NB4 (cell line): ENCODE measurements around the gene SKA3.
"Not testable (repeated sequence)": the region's sequence is repeated elsewhere in the genome, so short reads cannot be mapped to it uniquely, and the experiment has no call there.

Source experiments
- DNase-seq: peaks from one replicate; pipeline ENCODE4 v3.0.0; 2010; ENCODE audit warnings: low read depth
- H3K4me3 ChIP-seq: one replicate; pipeline ENCODE4 v1.5.1; 2011; ENCODE audit warnings: mild to moderate bottlenecking, low read depth, low read length, moderate library complexity
- MYC ChIP-seq: IDR thresholded peaks from 2 replicates; pipeline ENCODE4 v1.6.1; 2011; ENCODE audit warnings: low read depth, low read length
- POLR2A ChIP-seq: IDR thresholded peaks from 2 replicates; pipeline ENCODE4 v1.6.1; 2011; ENCODE audit warnings: mild to moderate bottlenecking; ENCODE audit not compliant: insufficient read length; ENCODE audit errors: extremely low read depth
- TF ChIP-seq, protein P1 (sequence below): IDR thresholded peaks from one replicate; pipeline ENCODE4 v1.5.1; 2012; ENCODE audit warnings: low read depth, low read length
- TF ChIP-seq, protein P2 (sequence below): IDR thresholded peaks from 2 replicates; pipeline ENCODE4 v1.6.1; 2011; ENCODE audit warnings: low read depth, low read length

Gene SKA3

DNA sequence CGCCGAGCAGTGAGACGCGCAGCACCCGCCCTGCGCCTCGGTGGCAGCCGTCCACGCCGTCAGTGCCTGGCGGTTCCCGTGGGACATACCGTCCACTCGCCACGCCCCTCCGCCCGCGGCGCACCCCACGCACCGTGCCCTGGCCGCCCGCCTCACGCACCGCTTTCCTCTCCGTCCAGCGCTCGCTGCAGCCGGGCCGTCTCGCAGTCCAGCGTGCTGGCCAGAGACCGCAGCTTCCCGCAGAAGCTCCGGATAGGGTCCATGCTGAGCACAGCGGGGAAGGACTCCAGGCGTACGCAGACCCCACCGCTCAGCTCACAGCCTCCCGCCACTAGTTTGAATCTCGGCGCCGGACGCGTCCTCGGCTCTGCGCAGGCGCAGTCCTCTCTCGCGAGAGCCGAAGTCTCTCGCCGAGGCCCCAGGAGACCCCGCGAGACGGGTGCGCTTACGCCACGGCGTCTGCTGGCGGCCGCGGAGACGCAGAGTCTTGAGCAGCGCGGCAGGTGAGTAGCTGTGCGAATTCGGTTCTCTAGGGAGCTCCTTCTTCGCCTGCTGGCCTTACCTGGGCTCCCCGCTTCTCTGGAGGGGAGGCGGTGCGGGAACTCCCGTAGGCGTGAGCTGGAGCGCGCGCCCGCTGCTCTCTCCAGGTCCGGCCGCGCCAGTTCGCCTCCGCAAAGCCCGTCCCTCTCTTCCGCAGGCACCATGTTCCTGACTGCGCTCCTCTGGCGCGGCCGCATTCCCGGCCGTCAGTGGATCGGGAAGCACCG, at the start of gene SKA3, which contains the start of gene MRPL57:
Gene SKA3 (minus strand): TSS at position 338 of the 767 bp plus-strand sequence. CDS start 75 bp downstream, at position 263.
Gene MRPL57 (plus strand): TSS at position 444 of the 767 bp plus-strand sequence. CDS start 259 bp downstream, at position 703.
- peak; percentile 96 for DNase-seq
- TF ChIP-seq MYC (peak; percentile 66; the same call in 1 of the 2 replicates), POLR2A (peak; percentile 98)
- TF ChIP-seq, protein P1, sequence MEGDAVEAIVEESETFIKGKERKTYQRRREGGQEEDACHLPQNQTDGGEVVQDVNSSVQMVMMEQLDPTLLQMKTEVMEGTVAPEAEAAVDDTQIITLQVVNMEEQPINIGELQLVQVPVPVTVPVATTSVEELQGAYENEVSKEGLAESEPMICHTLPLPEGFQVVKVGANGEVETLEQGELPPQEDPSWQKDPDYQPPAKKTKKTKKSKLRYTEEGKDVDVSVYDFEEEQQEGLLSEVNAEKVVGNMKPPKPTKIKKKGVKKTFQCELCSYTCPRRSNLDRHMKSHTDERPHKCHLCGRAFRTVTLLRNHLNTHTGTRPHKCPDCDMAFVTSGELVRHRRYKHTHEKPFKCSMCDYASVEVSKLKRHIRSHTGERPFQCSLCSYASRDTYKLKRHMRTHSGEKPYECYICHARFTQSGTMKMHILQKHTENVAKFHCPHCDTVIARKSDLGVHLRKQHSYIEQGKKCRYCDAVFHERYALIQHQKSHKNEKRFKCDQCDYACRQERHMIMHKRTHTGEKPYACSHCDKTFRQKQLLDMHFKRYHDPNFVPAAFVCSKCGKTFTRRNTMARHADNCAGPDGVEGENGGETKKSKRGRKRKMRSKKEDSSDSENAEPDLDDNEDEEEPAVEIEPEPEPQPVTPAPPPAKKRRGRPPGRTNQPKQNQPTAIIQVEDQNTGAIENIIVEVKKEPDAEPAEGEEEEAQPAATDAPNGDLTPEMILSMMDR: no peak
- TF ChIP-seq, protein P2, sequence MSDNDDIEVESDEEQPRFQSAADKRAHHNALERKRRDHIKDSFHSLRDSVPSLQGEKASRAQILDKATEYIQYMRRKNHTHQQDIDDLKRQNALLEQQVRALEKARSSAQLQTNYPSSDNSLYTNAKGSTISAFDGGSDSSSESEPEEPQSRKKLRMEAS: peak; percentile 17; the same call in 1 of the 2 replicates
- H3K4me3 ChIP-seq: peak within 1 kb of the TSS; percentile 84

DNA sequence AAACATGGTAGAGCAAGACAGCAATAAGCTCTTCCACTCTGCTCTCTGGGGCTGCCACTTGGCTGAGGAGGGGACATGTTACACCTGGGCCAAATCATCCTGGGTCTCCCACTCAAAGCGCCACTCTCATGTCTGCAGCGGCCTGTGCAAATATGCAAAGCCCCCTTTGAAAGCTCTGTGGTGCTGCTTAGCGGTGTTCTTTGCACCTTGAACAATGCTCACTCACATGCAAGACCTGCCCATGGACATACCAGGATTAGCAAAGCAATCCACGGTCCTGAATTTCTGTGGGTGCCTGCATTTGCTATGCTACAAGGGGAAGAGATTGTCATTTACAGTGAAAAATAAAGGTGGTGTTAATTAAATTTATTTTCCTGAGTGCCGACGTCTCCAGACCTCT, 48.7 kb upstream of the SKA3 start:
- no peak overlapping the region for H3K4me3 ChIP-seq
- TF ChIP-seq POLR2A: no peak
- DNase-seq: no peak

DNA sequence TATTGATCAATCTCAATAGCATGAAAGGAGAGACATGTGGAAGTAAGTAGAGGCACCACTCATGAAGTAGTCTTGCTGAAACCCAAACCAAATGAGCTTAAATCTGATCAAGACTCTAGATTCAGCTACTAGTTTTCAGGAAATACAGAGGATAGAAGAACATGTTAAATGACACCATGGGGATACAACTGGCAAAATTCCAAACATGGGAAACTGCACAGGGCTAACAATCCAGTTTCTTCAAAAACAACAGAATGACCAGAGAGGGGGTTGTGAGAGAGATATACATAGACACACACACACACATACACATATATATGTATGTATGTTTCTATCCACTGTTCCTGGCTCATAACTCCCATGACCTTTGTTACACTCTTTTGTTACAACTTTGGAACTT, 44.9 kb upstream of the SKA3 start:
- H3K4me3 ChIP-seq: no peak overlapping the region
- no peak for DNase-seq
- TF ChIP-seq, protein P1: no peak
- TF ChIP-seq, protein P2: no peak
- no peak for TF ChIP-seq POLR2A
- TF ChIP-seq MYC: no peak

DNA sequence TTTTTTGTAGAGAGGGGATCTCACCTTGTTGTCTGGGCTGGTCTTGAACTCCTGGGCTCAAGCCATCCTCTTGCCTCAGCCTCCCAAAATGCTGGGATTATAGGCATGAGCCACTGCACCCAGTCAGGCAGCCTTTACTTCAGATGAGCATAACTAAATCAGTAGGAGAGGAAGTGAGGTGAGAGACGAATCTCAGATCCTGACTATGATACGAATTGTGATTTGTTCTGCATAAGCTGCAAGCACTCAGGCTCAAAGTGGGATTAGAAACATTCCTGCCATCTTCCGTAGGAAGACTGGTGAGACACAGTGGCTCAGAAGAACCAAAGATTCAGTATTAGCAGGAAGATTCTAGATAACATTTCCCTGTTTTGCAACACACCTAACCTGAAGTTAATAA, 43.4 kb upstream of the SKA3 start:
- not testable (repeated sequence) for H3K4me3 ChIP-seq, DNase-seq

DNA sequence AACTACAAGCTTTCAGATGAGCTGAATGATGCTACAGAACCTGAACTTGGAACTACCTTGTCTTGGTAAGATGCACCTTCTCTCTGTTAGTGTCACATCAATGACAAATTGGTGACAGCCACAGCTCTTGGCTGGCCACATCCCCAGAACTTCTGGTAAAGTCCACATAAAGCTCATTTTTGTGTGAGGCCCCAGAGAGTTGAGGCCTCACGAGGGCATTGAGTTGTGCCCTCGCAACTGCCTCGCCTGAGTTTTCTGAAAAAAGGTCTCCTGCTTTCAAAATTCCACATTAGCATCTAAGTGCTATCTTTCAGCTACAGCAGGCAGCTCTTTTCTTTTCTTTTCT, 42.7 kb upstream of the SKA3 start:
- DNase-seq: peak; percentile 75
- TF ChIP-seq, protein P2: no peak; the same call in 1 of the 2 replicates
- TF ChIP-seq MYC (no peak), POLR2A (no peak)
- TF ChIP-seq, protein P1: no peak
- no peak overlapping the region for H3K4me3 ChIP-seq

DNA sequence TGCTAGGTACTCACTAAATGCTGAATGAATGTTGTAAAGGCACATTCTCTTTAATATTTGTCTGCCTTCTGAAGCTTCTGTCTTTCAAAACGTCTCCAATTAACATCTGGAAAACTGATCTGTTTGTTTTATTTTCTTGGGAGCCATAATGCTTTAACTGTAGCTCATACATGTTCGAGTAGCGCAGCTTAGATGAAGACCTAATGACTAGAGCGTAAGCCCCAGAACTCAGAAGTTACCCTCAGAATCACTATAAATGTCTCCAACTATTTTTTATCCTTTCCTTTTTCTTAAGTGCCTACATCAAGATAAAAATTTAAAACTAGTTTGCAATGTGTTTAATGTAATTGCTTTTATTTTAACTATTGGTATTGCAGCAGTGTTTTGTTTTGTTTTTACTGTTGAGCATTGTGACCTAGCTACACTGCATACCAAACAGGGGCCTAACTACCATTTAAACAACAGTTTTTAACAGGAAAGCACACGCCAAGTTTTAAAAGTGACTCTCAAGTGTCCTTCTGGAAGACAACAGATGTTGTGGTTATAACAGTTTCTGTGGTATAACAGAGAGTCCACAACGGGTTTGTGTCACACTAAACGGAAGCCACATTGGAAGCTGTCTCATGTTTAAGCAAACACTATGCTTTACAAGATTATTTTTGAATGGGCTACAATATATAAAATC, 42.1 kb upstream of the SKA3 start:
- H3K4me3 ChIP-seq: no peak overlapping the region
- TF ChIP-seq, protein P2: peak; percentile 2; the same call in 1 of the 2 replicates
- TF ChIP-seq, protein P1: no peak
- DNase-seq: peak; percentile 89

DNA sequence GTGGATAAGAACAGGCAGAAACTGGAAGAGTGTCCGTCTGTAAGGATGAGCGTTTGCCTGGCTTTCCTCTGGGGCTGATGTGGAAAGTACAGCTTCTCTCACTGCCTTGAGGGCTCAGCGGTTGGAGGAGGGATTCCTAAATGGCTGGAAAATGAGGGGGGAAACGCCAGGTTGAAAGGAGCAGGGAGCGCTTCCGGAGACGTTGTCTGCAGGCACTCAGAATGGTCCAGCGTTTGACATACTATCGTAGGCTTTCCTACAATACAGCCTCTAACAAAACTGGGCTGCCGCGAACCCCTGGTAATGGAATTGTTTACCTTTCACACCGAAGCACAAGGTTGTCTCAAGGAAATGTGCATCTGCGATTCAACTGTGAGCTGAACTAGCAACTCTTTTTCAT, 40.0 kb upstream of the SKA3 start:
- no peak for DNase-seq
- H3K4me3 ChIP-seq: no peak overlapping the region
- TF ChIP-seq, protein P1: no peak
- TF ChIP-seq, protein P2: no peak
- TF ChIP-seq MYC: no peak
- no peak for TF ChIP-seq POLR2A

DNA sequence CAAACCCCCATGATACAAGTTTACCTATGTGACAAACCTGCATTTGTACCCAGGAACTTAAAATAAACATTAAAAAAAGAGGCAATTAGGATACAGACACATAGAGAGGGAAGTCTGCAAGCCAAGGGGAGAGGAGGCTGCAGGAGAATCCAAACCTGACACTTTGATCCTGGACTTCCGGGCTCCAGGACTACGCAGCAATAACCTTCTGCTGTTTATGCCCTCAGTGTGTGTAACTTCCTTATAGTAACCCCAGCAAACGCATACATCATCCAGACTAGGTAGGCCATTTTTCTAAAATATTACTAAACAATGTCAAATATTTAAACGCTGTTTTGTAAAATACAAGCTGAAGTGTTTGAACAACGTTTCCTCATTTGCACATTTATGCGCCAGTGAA, 39.1 kb upstream of the SKA3 start:
- H3K4me3 ChIP-seq, DNase-seq: not testable (repeated sequence)
